ENCODE results near the gene TIAM2. TPM values are rescaled to one million over a fixed set of nuclear protein-coding genes. Genes with fewer than 3 reads are reported as not detected.
"Not testable (repeated sequence)": the region's sequence is repeated elsewhere in the genome, so short reads cannot be mapped to it uniquely, and the experiment has no call there.

Gene TIAM2
- total RNA-seq, 6 donors from 2014 or later, result 5.6 to 25.1 (median 7.7) TPM

- ATAC-seq (ENCODE audit: low FRiP score in 2 of 2) (no peak), DNase-seq (no peak)
- Histone ChIP-seq H3K27me3 (no peaks in the 10 kb centered on the region), H3K9me3 (no peaks in the 10 kb centered on the region), H3K36me3 (no peaks in the 10 kb centered on the region), H3K27ac (no peak overlapping the region), H3K4me3 (no peak overlapping the region), H3K4me1 (no peaks in the 10 kb centered on the region)
- WGBS, 2 donors, result 87 to 89% methylated on average over 5 of the region's 5 CpGs
- no peak for TF ChIP-seq POLR2A (IDR thresholded peaks at IDR 0.05)
- no peak for TF ChIP-seq EP300 (IDR thresholded peaks at IDR 0.05)
- no peak for TF ChIP-seq POLR2AphosphoS5 (IDR thresholded peaks at IDR 0.05)
- TF ChIP-seq CTCF (IDR thresholded peaks at IDR 0.05), result no peak
These were observed 121.4 kb downstream of the TIAM2 start for GRCh38 chr6:155116571-155116910.

- no peak overlapping the region for H3K27ac ChIP-seq
- DNase-seq (no peak), ATAC-seq (ENCODE audit: low FRiP score in 2 of 2) (no peak)
- H3K27me3 ChIP-seq, result no peaks in the 10 kb centered on the region
- 83 to 92% methylated on average over 13 of the region's 13 CpGs for WGBS, 2 donors
- no peaks in the 10 kb centered on the region for H3K4me1 ChIP-seq
- H3K9me3 ChIP-seq, result no peaks in the 10 kb centered on the region
- no peaks in the 10 kb centered on the region for H3K36me3 ChIP-seq
- no peak overlapping the region for H3K4me3 ChIP-seq
- TF ChIP-seq EP300 (IDR thresholded peaks at IDR 0.05) (no peak), CTCF (IDR thresholded peaks at IDR 0.05) (no peak), POLR2AphosphoS5 (IDR thresholded peaks at IDR 0.05) (no peak), POLR2A (IDR thresholded peaks at IDR 0.05) (no peak)
These were observed 122.1 kb downstream of the TIAM2 start for GRCh38 chr6:155117256-155117655.

GRCh38 chr6:155117785-155118184, 122.7 kb downstream of the TIAM2 start:
- no peak for TF ChIP-seq CTCF (IDR thresholded peaks at IDR 0.05)
- TF ChIP-seq POLR2AphosphoS5 (IDR thresholded peaks at IDR 0.05), result no peak
- Histone ChIP-seq H3K27me3 (no peaks in the 10 kb centered on the region), H3K27ac (no peak overlapping the region), H3K36me3 (no peaks in the 10 kb centered on the region), H3K9me3 (no peaks in the 10 kb centered on the region), H3K4me3 (no peak overlapping the region), H3K4me1 (no peaks in the 10 kb centered on the region)
- ATAC-seq (ENCODE audit: low FRiP score in 2 of 2) (peak in 1 of 2 donors; percentile 40), DNase-seq (no peak)
- WGBS, 2 donors, result 41 to 89% methylated on average over 5 of the region's 5 CpGs

GRCh38 chr6:155119201-155119600, 124.1 kb downstream of the TIAM2 start:
- not testable (repeated sequence) for DNase-seq; ATAC-seq (ENCODE audit: low FRiP score in 2 of 2); H3K4me3 ChIP-seq; H3K36me3 ChIP-seq; H3K27ac ChIP-seq; H3K4me1 ChIP-seq; H3K9me3 ChIP-seq; H3K27me3 ChIP-seq
- 96 to 97% methylated on average over 5 of the region's 5 CpGs for WGBS, 2 donors

GRCh38 chr6:155120034-155120433, 124.9 kb downstream of the TIAM2 start:
- TF ChIP-seq CTCF (IDR thresholded peaks at IDR 0.05) (no peak), POLR2A (IDR thresholded peaks at IDR 0.05) (no peak), POLR2AphosphoS5 (IDR thresholded peaks at IDR 0.05) (no peak), EP300 (IDR thresholded peaks at IDR 0.05) (no peak)
- WGBS, 2 donors, result 61 to 88% methylated on average over 6 of the region's 6 CpGs

More at GRCh38 chr6:155120034-155120433, 124.9 kb downstream of the TIAM2 start:
- H3K4me3 ChIP-seq, result no peak overlapping the region
- no peaks in the 10 kb centered on the region for H3K9me3 ChIP-seq
- no peak for ATAC-seq (ENCODE audit: low FRiP score in 2 of 2)
- H3K27me3 ChIP-seq, result no peaks in the 10 kb centered on the region
- H3K27ac ChIP-seq, result no peak overlapping the region
- H3K4me1 ChIP-seq, result no peaks in the 10 kb centered on the region
- DNase-seq, result no peak
- H3K36me3 ChIP-seq, result no peaks in the 10 kb centered on the region

Data from upper lobe of left lung (tissue), 6 donors.